HFF-Myc (cell line): ENCODE results near the gene MALRD1.

ENCODE experiments used
- DNase-seq: peaks from one replicate; pipeline ENCODE4 v3.0.0-alpha.2; 2011; ENCODE audit warnings: low read depth; ENCODE audit errors: extremely low read depth
- H3K4me3 ChIP-seq: replicated peaks from 2 replicates; pipeline ENCODE4 v1.5.1; 2011; ENCODE audit warnings: low read depth, mild to moderate bottlenecking, control low read depth, low read length
- TF ChIP-seq, protein P1 (sequence below): IDR thresholded peaks from 2 replicates; pipeline ENCODE4 v1.5.1; 2012; ENCODE audit warnings: mild to moderate bottlenecking, low read depth, low read length, control low read depth; ENCODE audit errors: missing control alignments

The MALRD1 gene

DNA sequence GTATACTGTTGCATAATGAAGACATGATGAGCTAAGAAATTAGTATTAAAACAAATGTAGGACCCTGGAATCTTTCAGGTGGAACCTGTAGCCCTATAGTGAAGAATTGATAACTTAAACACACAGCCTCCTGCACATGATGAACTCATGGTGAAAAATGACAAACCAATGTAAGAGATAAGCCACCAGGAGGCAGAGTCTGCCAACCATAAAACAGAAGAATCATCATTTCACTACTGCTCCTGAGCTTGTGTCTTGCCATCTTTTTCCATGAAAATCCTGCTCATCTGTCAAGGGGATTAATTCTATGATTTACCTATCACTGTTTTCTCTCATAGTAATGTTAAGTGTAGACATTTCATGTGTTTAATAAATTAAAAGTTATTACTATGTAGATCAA lies 363.9 kb downstream of the MALRD1 start:
- no peak for DNase-seq
- TF ChIP-seq, protein P1, sequence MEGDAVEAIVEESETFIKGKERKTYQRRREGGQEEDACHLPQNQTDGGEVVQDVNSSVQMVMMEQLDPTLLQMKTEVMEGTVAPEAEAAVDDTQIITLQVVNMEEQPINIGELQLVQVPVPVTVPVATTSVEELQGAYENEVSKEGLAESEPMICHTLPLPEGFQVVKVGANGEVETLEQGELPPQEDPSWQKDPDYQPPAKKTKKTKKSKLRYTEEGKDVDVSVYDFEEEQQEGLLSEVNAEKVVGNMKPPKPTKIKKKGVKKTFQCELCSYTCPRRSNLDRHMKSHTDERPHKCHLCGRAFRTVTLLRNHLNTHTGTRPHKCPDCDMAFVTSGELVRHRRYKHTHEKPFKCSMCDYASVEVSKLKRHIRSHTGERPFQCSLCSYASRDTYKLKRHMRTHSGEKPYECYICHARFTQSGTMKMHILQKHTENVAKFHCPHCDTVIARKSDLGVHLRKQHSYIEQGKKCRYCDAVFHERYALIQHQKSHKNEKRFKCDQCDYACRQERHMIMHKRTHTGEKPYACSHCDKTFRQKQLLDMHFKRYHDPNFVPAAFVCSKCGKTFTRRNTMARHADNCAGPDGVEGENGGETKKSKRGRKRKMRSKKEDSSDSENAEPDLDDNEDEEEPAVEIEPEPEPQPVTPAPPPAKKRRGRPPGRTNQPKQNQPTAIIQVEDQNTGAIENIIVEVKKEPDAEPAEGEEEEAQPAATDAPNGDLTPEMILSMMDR, result peak; percentile 15
- no peak overlapping the region for H3K4me3 ChIP-seq

DNA sequence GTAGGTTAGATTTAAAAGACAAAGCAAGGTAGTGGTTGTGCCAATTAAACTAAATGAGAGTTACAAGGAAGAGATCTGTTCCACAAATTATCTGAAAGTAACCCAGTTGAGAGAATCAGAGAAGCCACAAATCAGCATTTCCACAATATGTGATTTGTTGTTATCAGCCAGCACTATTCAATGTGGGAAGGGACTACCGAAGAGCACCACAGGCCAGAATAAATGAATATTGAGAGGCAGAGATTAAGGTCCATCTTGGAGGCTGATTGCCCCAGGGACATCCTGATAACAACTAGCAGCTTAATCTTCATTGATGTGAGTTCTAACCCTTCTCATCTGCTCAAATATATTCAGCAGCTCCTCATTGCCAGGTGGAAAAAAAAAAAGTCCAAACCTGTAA lies 367.6 kb downstream of the MALRD1 start:
- DNase-seq, result no peak
- TF ChIP-seq, protein P1, result no peak
- no peak overlapping the region for H3K4me3 ChIP-seq

DNA sequence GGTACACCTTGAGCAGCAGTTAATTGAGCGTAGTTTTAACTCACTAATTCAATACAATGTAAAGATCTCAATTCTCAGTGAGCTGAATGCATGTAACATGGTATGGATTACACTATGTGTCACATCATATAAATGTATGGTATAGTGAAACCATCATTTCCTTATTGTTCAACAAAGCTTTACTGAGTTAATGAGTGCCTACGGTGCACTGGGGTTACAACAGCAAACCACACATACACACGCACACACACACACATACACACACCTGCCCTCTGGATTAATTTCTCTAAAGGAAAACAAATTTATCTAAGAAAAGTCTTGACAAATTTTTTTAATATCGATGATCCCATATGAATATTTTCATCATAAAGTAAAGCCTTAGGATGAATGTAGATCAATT lies 369.1 kb downstream of the MALRD1 start:
- no peak for DNase-seq
- H3K4me3 ChIP-seq, result no peak overlapping the region
- TF ChIP-seq, protein P1, result no peak

DNA sequence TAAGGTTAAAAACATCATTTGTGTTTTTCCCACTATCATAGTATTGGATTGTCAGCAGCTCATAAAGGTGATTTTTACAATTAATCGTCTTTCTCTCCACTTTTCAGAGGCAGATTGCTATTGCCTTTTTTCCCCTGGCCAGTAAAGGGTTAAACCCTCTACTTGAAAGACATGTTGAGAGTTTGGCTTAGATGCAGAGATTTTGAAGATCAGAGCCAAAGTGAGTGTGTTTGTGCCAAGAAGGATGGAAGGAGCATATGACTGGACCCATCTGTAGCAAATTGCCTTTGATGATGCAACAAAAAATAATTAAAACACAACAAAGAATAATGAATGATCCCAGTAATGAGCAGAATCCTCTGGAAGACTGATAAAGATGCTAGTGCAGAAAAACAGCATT lies 373.1 kb downstream of the MALRD1 start:
- DNase-seq, result no peak
- TF ChIP-seq, protein P1, result no peak
- H3K4me3 ChIP-seq, result no peak overlapping the region

DNA sequence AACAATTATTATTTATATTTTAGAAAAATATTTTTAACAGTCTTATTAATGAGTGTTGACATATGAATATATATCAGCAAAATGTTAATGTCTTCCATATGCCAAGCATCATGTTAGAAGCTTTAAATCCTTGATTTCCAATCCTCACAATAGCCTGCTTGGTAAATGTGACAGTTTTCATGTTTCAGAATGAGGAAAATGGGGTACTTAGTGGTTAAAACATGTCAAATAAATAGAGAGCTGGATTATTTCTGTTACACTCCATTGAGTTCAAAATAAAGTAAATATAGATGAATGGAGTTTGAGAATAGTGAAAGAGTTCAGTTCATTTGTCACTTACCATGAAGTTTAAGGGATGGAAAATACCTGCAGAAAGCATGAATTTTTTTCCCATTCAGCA lies 377.4 kb downstream of the MALRD1 start:
- no peak for DNase-seq
- H3K4me3 ChIP-seq, result no peak overlapping the region
- TF ChIP-seq, protein P1, result no peak

DNA sequence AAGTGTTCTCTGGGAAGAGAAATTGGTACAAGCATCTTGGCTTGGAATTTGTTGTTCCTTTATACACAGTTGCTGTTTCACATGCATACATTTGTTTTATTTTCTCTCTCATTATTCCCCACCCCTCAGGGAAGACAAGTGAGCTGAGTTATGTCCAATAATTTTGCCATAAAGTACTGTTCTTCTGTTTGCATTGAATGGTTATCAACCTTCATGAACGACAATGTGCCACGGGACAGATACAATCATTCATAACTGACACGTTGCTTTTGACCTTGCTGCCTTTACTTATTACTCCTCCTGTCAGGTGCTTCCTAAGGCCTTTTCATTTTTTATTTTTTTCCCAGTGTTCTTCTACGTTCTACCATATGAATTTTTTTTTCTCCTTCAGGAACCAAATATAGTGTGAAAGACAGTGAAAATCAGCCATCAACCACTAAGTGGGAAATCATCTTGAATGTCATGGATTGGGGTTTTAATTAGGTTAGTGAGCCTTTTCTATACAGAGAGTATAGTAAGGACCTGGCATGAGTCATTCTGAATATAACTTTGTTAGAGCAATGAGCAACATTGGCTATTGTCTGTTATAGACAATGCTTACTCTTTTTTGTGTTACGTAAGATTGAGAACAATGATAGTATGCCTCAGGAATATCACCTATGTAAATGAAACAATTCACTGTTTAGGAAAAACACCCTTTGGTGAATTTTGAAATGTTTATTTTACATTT lies 383.2 kb downstream of the MALRD1 start:
- DNase-seq, result no peak
- no peak overlapping the region for H3K4me3 ChIP-seq
- TF ChIP-seq, protein P1, result no peak

DNA sequence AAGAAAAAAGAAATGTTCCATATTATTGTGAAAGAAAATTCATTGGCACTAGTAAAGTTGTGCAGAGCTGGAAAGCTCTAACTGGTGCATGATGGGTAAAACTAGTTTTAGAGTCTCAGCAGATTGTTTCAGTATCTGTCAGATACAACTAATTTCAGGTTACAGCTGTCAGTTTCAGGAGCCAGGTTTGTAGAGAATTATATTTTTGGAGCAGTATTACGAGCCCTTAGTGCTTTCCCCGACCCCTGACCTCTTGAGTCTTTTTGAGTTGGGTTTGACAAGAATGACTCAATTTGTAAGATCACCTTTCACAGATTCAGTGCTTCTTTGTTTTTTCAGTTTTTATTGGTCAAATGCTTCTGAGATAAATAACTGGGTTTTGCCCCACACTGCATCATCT lies 401.3 kb downstream of the MALRD1 start:
- H3K4me3 ChIP-seq, result no peak overlapping the region
- DNase-seq, result no peak
- TF ChIP-seq, protein P1, result no peak
